Liver (tissue), 9 donors: Measurements from ENCODE around the gene ADAP1. TPM values are rescaled to one million over a fixed set of nuclear protein-coding genes. Genes with fewer than 3 reads are reported as not detected.

Source experiments
- DNase-seq: peaks from one replicate; pipeline ENCODE4 v3.0.0-alpha.2; 2017; ENCODE audit warnings: low spot score
- H3K27ac ChIP-seq, 2 donors: one replicate each; pipeline ENCODE4 v1.7.0; 2013; ENCODE audit warnings: inconsistent platforms in 2 of 2, low read length in 2 of 2, control low read depth in 1 of 2, low read depth in 1 of 2, mild to moderate bottlenecking in 1 of 2
- H3K27me3 ChIP-seq, 4 donors: one replicate each; pipeline versions ENCODE4 v1.6.1 to v1.7.0; 2013; ENCODE audit warnings: low read length in 3 of 4, inconsistent platforms in 1 of 4, mild to moderate bottlenecking in 1 of 4, moderate library complexity in 1 of 4; ENCODE audit not compliant: control insufficient read depth in 4 of 4, insufficient read depth in 4 of 4
- H3K36me3 ChIP-seq, 4 donors: one replicate each; pipeline versions ENCODE4 v1.6.1 to v1.7.0; 2013; ENCODE audit warnings: low read length in 3 of 4, mild to moderate bottlenecking in 3 of 4, low read depth in 1 of 4, moderate library complexity in 1 of 4; ENCODE audit not compliant: control insufficient read depth in 4 of 4, insufficient read depth in 3 of 4
- H3K4me1 ChIP-seq, 4 donors: one replicate each; pipeline versions ENCODE4 v1.6.1 to v1.7.0; 2013; ENCODE audit warnings: low read length in 3 of 4, mild to moderate bottlenecking in 3 of 4, moderate library complexity in 1 of 4; ENCODE audit not compliant: control insufficient read depth in 4 of 4, insufficient read depth in 4 of 4
- H3K4me3 ChIP-seq, 3 donors: one replicate each; pipeline versions ENCODE4 v1.6.1 to v1.7.0; 2013; ENCODE audit warnings: low read length in 3 of 3, control low read depth in 1 of 3, low read depth in 1 of 3, mild to moderate bottlenecking in 1 of 3
- H3K9ac ChIP-seq, 2 donors: one replicate each; pipeline ENCODE4 v1.7.0; 2013; ENCODE audit warnings: low read length in 2 of 2, mild to moderate bottlenecking in 2 of 2, moderate library complexity in 2 of 2, control low read depth in 1 of 2, low read depth in 1 of 2
- H3K9me3 ChIP-seq, 4 donors: one replicate each; pipeline versions ENCODE4 v1.6.1 to v1.7.0; 2013; ENCODE audit warnings: low read length in 3 of 4; ENCODE audit not compliant: control insufficient read depth in 4 of 4
- FOXA1 ChIP-seq: IDR thresholded peaks from 2 replicates; pipeline ENCODE4 v1.6.1; 2016; ENCODE audit warnings: antibody characterized with exemption
- FOXA2 ChIP-seq: IDR thresholded peaks from 2 replicates; pipeline ENCODE4 v1.6.1; 2016; ENCODE audit warnings: antibody characterized with exemption
- HNF4G ChIP-seq: IDR thresholded peaks from 2 replicates; pipeline ENCODE4 v1.6.1; 2016; ENCODE audit warnings: antibody characterized with exemption
- JUND ChIP-seq, 2 donors: IDR thresholded peaks; 2 replicates each; pipeline ENCODE4 v1.6.1; 2016; ENCODE audit warnings: antibody characterized with exemption in 2 of 2
- MAX ChIP-seq: IDR thresholded peaks from 2 replicates; pipeline ENCODE4 v1.6.1; 2016; ENCODE audit warnings: antibody characterized with exemption
- NR2F2 ChIP-seq: IDR thresholded peaks from 2 replicates; pipeline ENCODE4 v1.6.1; 2016; ENCODE audit warnings: antibody characterized with exemption
- YY1 ChIP-seq: IDR thresholded peaks from 2 replicates; pipeline ENCODE4 v1.6.1; 2016; ENCODE audit warnings: antibody characterized with exemption, mild to moderate bottlenecking
- WGBS: extraction: QIAGEN DNeasy Blood & Tissue Kit; methylation state at CpG from one replicate; pipeline ENCODE4 v1.1.7; 2013; 5-methylcytosine and 5-hydroxymethylcytosine counted together
- polyA plus RNA-seq, 2 donors: library from polyadenylated mRNA; stranded (reverse) in 1 of 2; unstranded in 1 of 2; fragments of 200-250 nt in 1 of 2; fragments of >200 nt in 1 of 2; fragmentation: Nextera tagmentation in 1 of 2; extraction: Ambion mirVana in 1 of 2; gene quantifications; one replicate each; pipeline versions ENCODE4 v1.2.1 to v1.2.3, GENCODE V29; 2013 to 2015
- total RNA-seq, 2 donors: library from RNA; depleted of rRNA; stranded (reverse); fragments of >200 nt; gene quantifications; one replicate each; pipeline ENCODE4 v1.2.3, GENCODE V29; 2014
- TF ChIP-seq, protein P1 (sequence below): IDR thresholded peaks from 2 replicates; pipeline ENCODE4 v1.6.1; 2016; ENCODE audit warnings: antibody characterized with exemption, mild to moderate bottlenecking
- donor health status: healthy.
- donor health status: healthy.
- donor health status: healthy.
- donor health status: healthy.
- donor health status: healthy.

The ADAP1 gene
- total and polyA plus RNA-seq, 4 donors, result 0.46 to 3.7 (median 2.7) TPM

GRCh38 chr7:967361-968082 is 13.0 kb upstream of the ADAP1 start:
- DNase-seq, result no peak
- TF ChIP-seq YY1, result no peak
- no peak for TF ChIP-seq HNF4G
- TF ChIP-seq, protein P1, sequence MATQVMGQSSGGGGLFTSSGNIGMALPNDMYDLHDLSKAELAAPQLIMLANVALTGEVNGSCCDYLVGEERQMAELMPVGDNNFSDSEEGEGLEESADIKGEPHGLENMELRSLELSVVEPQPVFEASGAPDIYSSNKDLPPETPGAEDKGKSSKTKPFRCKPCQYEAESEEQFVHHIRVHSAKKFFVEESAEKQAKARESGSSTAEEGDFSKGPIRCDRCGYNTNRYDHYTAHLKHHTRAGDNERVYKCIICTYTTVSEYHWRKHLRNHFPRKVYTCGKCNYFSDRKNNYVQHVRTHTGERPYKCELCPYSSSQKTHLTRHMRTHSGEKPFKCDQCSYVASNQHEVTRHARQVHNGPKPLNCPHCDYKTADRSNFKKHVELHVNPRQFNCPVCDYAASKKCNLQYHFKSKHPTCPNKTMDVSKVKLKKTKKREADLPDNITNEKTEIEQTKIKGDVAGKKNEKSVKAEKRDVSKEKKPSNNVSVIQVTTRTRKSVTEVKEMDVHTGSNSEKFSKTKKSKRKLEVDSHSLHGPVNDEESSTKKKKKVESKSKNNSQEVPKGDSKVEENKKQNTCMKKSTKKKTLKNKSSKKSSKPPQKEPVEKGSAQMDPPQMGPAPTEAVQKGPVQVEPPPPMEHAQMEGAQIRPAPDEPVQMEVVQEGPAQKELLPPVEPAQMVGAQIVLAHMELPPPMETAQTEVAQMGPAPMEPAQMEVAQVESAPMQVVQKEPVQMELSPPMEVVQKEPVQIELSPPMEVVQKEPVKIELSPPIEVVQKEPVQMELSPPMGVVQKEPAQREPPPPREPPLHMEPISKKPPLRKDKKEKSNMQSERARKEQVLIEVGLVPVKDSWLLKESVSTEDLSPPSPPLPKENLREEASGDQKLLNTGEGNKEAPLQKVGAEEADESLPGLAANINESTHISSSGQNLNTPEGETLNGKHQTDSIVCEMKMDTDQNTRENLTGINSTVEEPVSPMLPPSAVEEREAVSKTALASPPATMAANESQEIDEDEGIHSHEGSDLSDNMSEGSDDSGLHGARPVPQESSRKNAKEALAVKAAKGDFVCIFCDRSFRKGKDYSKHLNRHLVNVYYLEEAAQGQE, result no peak
- no peak for TF ChIP-seq JUND (IDR thresholded peaks at IDR 0.05)
- no peak for TF ChIP-seq MAX
- TF ChIP-seq FOXA2, result no peak
- no peaks in the 10 kb centered on the region for H3K9me3 ChIP-seq
- no peak overlapping the region for H3K9ac ChIP-seq
- H3K36me3 ChIP-seq, result peaks cover 13 to 38% (median 25%) of the 10 kb centered on the region in 4 donors
- 96% methylated on average over 39 of the region's 39 CpGs for WGBS
- no peaks in the 10 kb centered on the region for H3K27me3 ChIP-seq
- H3K4me3 ChIP-seq, result no peak overlapping the region
- H3K4me1 ChIP-seq, result peaks cover 1 to 7% (median 3%) of the 10 kb centered on the region in 4 donors
- H3K27ac ChIP-seq, result no peak overlapping the region

- Histone ChIP-seq H3K9ac (no peak overlapping the region), H3K27ac (no peak overlapping the region), H3K36me3 (peaks cover 7 to 30% (median 20%) of the 10 kb centered on the region in 4 donors), H3K4me3 (no peak overlapping the region), H3K9me3 (no peaks in the 10 kb centered on the region), H3K4me1 (peaks cover 1 to 7% (median 3%) of the 10 kb centered on the region in 4 donors), H3K27me3 (no peaks in the 10 kb centered on the region)
- 91% methylated on average over 22 of the region's 22 CpGs for WGBS
- DNase-seq, result no peak
- TF ChIP-seq NR2F2 (no peak), FOXA1 (no peak)
- TF ChIP-seq, protein P1, result no peak
Measured at GRCh38 chr7:966291-967069, 12.0 kb upstream of the ADAP1 start.
